Measurements from ENCODE around the gene TMPRSS12.
A peak's percentile ranks its signal among the peaks of the same experiment; 100 is the strongest.

Gene TMPRSS12

GRCh38 chr12:50927356-50927755 lies 84.6 kb downstream of the TMPRSS12 start:
- DNase-seq = no peak

GRCh38 chr12:50927766-50928224 lies 85.1 kb downstream of the TMPRSS12 start:
- no peak for DNase-seq

GRCh38 chr12:50928392-50928791 lies 85.7 kb downstream of the TMPRSS12 start:
- DNase-seq = no peak

- DNase-seq = no peak
These were observed 87.1 kb downstream of the TMPRSS12 start for GRCh38 chr12:50929831-50930230.

DNA sequence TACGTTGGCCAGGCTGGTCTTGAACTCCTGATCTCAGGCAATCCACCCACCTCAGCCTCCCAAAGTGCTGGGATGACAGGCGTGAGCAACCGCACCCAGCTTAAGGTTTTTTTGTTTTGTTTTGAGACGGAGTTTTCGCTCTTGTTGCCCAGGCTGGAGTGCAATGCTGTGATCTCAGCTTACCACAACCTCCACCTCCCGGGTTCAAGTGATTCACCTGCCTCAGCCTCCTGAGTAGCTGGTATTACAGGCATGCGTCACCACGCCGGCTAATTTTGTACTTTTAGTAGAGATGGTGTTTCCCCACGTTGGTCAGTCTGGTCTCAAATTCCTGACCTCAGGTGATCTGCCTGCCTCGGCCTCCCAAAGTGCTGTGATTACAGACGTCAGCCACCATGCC lies 87.8 kb downstream of the TMPRSS12 start:
- peak; percentile 18 for DNase-seq

- peak; percentile 22 for DNase-seq
These were observed 90.1 kb downstream of the TMPRSS12 start for GRCh38 chr12:50932787-50933280.

DNA sequence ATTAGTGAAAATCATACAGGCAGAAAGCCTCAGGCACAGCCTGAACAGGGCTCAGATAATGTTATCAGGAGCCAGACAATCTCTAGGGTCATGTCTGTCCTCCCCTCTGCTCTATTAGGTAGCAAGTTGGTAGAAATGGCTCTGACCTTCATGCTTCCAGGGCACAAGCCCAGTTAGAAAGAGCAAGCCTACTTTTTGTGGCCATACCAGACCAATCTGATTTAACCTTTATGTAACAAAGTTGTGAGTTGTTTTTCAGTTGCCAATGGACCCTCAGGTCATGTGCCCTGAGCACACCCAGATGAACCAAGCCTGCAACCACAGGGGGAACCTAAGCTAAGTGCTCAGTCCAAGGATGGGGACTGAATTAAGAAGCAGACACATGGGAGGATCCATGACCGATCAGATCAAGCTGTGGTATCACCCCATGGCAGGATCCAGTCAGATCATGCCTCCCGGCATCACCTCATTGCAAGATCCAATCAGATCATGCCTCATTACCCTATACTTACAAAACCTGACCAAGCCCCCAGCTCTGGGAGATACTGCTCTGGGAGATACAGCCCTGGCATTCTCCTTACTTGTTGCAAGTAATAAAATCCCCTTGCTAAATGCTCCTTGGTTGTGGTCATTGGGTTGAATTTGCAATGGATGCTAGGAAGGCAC lies 90.9 kb downstream of the TMPRSS12 start:
- DNase-seq = peak; percentile 12

DNA sequence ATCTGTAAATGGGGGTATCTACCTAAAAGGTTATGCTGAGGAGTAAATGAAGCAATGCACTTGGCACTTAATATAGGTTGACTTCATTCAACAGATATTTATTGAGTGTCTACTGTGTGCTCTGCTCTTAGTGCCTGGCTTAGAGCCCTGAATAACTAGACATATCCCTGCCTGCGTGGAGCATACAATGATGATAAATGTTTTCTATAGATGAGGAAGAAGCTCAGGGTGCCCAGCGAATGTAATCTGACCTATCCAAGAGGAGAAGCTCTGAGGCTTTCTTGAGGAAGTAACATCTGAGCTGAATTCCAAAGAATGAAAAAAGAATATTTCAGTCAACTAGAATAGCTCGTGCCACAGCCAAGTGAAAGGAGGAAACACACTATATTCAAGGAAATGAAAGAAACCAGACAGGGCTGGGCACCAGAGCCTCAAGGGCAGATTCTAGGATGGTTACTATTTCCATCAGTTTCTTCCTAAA lies 91.7 kb downstream of the TMPRSS12 start:
- no peak for DNase-seq

DNA sequence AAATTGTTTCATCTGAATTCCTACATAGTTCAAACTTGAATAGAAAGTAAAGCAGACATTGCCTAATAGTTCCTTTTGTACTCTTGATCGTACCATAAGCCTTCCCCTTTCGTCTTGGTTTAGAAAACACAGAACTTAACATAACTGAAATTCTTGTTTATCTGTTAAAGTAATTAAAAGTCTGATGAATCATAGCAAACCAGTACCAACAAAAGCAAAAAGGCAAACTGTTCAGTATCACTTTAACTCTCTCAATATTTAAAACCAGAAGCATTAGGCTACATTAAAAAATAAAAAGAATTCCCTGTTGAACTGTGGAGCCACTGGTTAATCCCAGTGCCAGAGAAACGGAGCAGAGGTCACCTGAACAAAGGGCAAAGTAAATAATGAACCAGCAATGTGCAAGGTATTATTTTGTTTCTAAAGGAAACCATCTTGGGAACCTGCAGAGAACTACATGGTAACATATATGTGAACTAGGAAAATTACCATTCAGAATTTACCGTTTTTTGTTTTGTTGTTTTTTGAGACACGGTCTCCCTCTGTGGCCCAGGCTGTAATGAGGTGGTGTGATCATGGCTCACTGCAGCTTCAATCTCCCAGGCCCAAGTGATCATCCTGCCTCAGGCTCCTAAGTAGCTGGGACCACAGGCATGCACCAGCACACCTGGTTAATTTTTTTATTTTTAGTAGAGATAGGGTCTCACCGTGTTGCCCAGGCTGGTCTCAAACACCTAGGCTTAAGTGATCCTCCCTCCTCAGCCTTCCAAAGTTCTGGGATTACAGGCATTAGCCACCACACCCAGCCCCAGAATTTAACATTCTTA lies 92.5 kb downstream of the TMPRSS12 start:
- no peak for DNase-seq

GRCh38 chr12:50936821-50937530 lies 94.2 kb downstream of the TMPRSS12 start:
- DNase-seq = no peak

All from activated CD4-positive, alpha-beta T cell treated with anti-CD3 and anti-CD28 coated beads, Interleukin-2, amount 50 U/mL, for 16 hours (primary cell).